T-helper 1 cell treated with Interleukin-12 subunit alpha and Interleukin-12 subunit beta and Interleukin-4 antibody, amounts not matched to agents 30 μg/mL and 1 μg/mL, for 36 hours (primary cell): Measurements from ENCODE around the gene PRKCG.
"Not testable (repeated sequence)": the region's sequence is repeated elsewhere in the genome, so short reads cannot be mapped to it uniquely, and the experiment has no call there.

Experiments used
- H3K27ac Mint-ChIP-seq: one replicate; pipeline ENCODE4 v1.8.0; 2021; ENCODE audit warnings: mild to moderate bottlenecking, mixed read lengths
- H3K27me3 Mint-ChIP-seq: one replicate; pipeline ENCODE4 v1.8.0; 2021; ENCODE audit warnings: low read depth, mixed read lengths
- H3K36me3 Mint-ChIP-seq: one replicate; pipeline ENCODE4 v1.8.0; 2021; ENCODE audit warnings: low read depth, mixed read lengths
- H3K4me1 Mint-ChIP-seq: one replicate; pipeline ENCODE4 v1.8.0; 2021; ENCODE audit warnings: low read depth, mixed read lengths
- H3K4me3 Mint-ChIP-seq: one replicate; pipeline ENCODE4 v1.8.0; 2021; ENCODE audit warnings: mild to moderate bottlenecking, moderate library complexity, mixed read lengths
- H3K9me3 Mint-ChIP-seq: one replicate; pipeline ENCODE4 v1.8.0; 2021; ENCODE audit warnings: mixed read lengths

PRKCG gene

GRCh38 chr19:53916004-53916403 lies 34.0 kb downstream of the PRKCG start:
- H3K9me3 Mint-ChIP-seq: no peaks in the 10 kb centered on the region
- no peak overlapping the region for H3K27ac Mint-ChIP-seq
- no peak overlapping the region for H3K4me3 Mint-ChIP-seq
- no peaks in the 10 kb centered on the region for H3K4me1 Mint-ChIP-seq
- H3K27me3 Mint-ChIP-seq: peaks cover 13% of the 10 kb centered on the region
- no peaks in the 10 kb centered on the region for H3K36me3 Mint-ChIP-seq

GRCh38 chr19:53917356-53917755 lies 35.4 kb downstream of the PRKCG start:
- H3K4me1 Mint-ChIP-seq: no peaks in the 10 kb centered on the region
- no peak overlapping the region for H3K4me3 Mint-ChIP-seq
- H3K27me3 Mint-ChIP-seq: no peaks in the 10 kb centered on the region
- no peaks in the 10 kb centered on the region for H3K9me3 Mint-ChIP-seq
- no peak overlapping the region for H3K27ac Mint-ChIP-seq
- H3K36me3 Mint-ChIP-seq: no peaks in the 10 kb centered on the region

GRCh38 chr19:53927739-53928138 lies 45.7 kb downstream of the PRKCG start:
- Mint-ChIP-seq H3K4me1 (no peaks in the 10 kb centered on the region), H3K9me3 (peaks cover 9% of the 10 kb centered on the region), H3K36me3 (no peaks in the 10 kb centered on the region), H3K27ac (no peak overlapping the region), H3K4me3 (no peak overlapping the region), H3K27me3 (peaks cover 3% of the 10 kb centered on the region)

GRCh38 chr19:53936029-53936428 lies 54.0 kb downstream of the PRKCG start:
- peaks cover under 1% of the 10 kb centered on the region for H3K27me3 Mint-ChIP-seq
- no peak overlapping the region for H3K4me3 Mint-ChIP-seq
- H3K36me3 Mint-ChIP-seq: no peaks in the 10 kb centered on the region
- H3K9me3 Mint-ChIP-seq: no peaks in the 10 kb centered on the region
- H3K4me1 Mint-ChIP-seq: no peaks in the 10 kb centered on the region
- H3K27ac Mint-ChIP-seq: no peak overlapping the region

GRCh38 chr19:53942001-53942786 lies 60.2 kb downstream of the PRKCG start:
- no peak overlapping the region for H3K4me3 Mint-ChIP-seq

GRCh38 chr19:53944416-53944815 lies 62.4 kb downstream of the PRKCG start:
- Mint-ChIP-seq H3K36me3 (no peaks in the 10 kb centered on the region), H3K27ac (no peak overlapping the region), H3K4me1 (no peaks in the 10 kb centered on the region), H3K9me3 (no peaks in the 10 kb centered on the region), H3K4me3 (no peak overlapping the region), H3K27me3 (peaks cover 37% of the 10 kb centered on the region)

More at GRCh38 chr19:53942001-53942786, 60.2 kb downstream of the PRKCG start:
- Mint-ChIP-seq H3K4me1 (no peaks in the 10 kb centered on the region), H3K27me3 (peaks cover 37% of the 10 kb centered on the region), H3K36me3 (no peaks in the 10 kb centered on the region), H3K27ac (no peak overlapping the region), H3K9me3 (no peaks in the 10 kb centered on the region)

- no peak overlapping the region for H3K4me3 Mint-ChIP-seq
- H3K36me3 Mint-ChIP-seq: no peaks in the 10 kb centered on the region
- H3K27ac Mint-ChIP-seq: no peak overlapping the region
- H3K4me1 Mint-ChIP-seq: no peaks in the 10 kb centered on the region
- peaks cover 37% of the 10 kb centered on the region for H3K27me3 Mint-ChIP-seq
- no peaks in the 10 kb centered on the region for H3K9me3 Mint-ChIP-seq
These were observed 62.9 kb downstream of the PRKCG start for GRCh38 chr19:53944933-53945332.

GRCh38 chr19:53945441-53945840 lies 63.4 kb downstream of the PRKCG start:
- H3K27me3 Mint-ChIP-seq: peaks cover 37% of the 10 kb centered on the region
- H3K36me3 Mint-ChIP-seq: no peaks in the 10 kb centered on the region
- H3K9me3 Mint-ChIP-seq: no peaks in the 10 kb centered on the region
- H3K4me3 Mint-ChIP-seq: no peak overlapping the region
- H3K4me1 Mint-ChIP-seq: no peaks in the 10 kb centered on the region
- no peak overlapping the region for H3K27ac Mint-ChIP-seq

- Mint-ChIP-seq H3K4me1 (no peaks in the 10 kb centered on the region), H3K27ac (no peak overlapping the region), H3K27me3 (peaks cover 37% of the 10 kb centered on the region), H3K9me3 (no peaks in the 10 kb centered on the region), H3K36me3 (no peaks in the 10 kb centered on the region), H3K4me3 (no peak overlapping the region)
These were observed 64.0 kb downstream of the PRKCG start for GRCh38 chr19:53945998-53946397.

- H3K27ac Mint-ChIP-seq: no peak overlapping the region
- peaks cover 24% of the 10 kb centered on the region for H3K27me3 Mint-ChIP-seq
- no peak overlapping the region for H3K4me3 Mint-ChIP-seq
- H3K9me3 Mint-ChIP-seq: no peaks in the 10 kb centered on the region
- no peaks in the 10 kb centered on the region for H3K4me1 Mint-ChIP-seq
- no peaks in the 10 kb centered on the region for H3K36me3 Mint-ChIP-seq
These were observed 65.6 kb downstream of the PRKCG start for GRCh38 chr19:53947624-53948023.

GRCh38 chr19:53948611-53949010 lies 66.6 kb downstream of the PRKCG start:
- not testable (repeated sequence) for H3K4me3 Mint-ChIP-seq, H3K27ac Mint-ChIP-seq, H3K36me3 Mint-ChIP-seq, H3K4me1 Mint-ChIP-seq, H3K9me3 Mint-ChIP-seq
- peaks cover 18% of the 10 kb centered on the region for H3K27me3 Mint-ChIP-seq

- Mint-ChIP-seq H3K27me3 (peaks cover 7% of the 10 kb centered on the region), H3K9me3 (no peaks in the 10 kb centered on the region), H3K4me3 (no peak overlapping the region), H3K36me3 (no peaks in the 10 kb centered on the region), H3K27ac (no peak overlapping the region), H3K4me1 (no peaks in the 10 kb centered on the region)
These were observed 69.4 kb downstream of the PRKCG start for GRCh38 chr19:53951436-53951835.

- H3K27me3 Mint-ChIP-seq: peaks cover 8% of the 10 kb centered on the region
These were observed 70.0 kb downstream of the PRKCG start for GRCh38 chr19:53951947-53952346.

GRCh38 chr19:53953383-53953782 lies 71.4 kb downstream of the PRKCG start:
- Mint-ChIP-seq H3K4me1 (no peaks in the 10 kb centered on the region), H3K27me3 (peaks cover 21% of the 10 kb centered on the region), H3K36me3 (peaks cover 1% of the 10 kb centered on the region), H3K27ac (no peak overlapping the region), H3K9me3 (no peaks in the 10 kb centered on the region), H3K4me3 (no peak overlapping the region)

More at GRCh38 chr19:53951947-53952346, 70.0 kb downstream of the PRKCG start:
- H3K9me3 Mint-ChIP-seq: no peaks in the 10 kb centered on the region
- H3K36me3 Mint-ChIP-seq: no peaks in the 10 kb centered on the region
- no peaks in the 10 kb centered on the region for H3K4me1 Mint-ChIP-seq
- H3K4me3 Mint-ChIP-seq: no peak overlapping the region
- no peak overlapping the region for H3K27ac Mint-ChIP-seq
